GM10248 (cell line): Measurements from ENCODE around the gene SH2D3C.

Experiments used
- CTCF ChIA-PET: fragments of 300-600 bp; sonication (Branson Sonifier 250); formaldehyde crosslinking; extraction: SDS; loops from one replicate; lab custom pipeline; 2021; ENCODE audit warnings: antibody characterized with exemption; lab: Yijun Ruan, JAX
- POLR2A ChIA-PET: fragments of 350-650 bp; sonication (Branson Sonifier 250); formaldehyde crosslinking; extraction: SDS; loops from one replicate; lab custom pipeline; 2020; ENCODE audit warnings: antibody characterized with exemption; lab: Yijun Ruan, JAX
- DNase-seq: peaks from one replicate; pipeline ENCODE4 v3.0.0; 2012; ENCODE audit errors: extremely low spot score
- CTCF ChIP-seq: IDR thresholded peaks from 2 replicates; pipeline ENCODE4 v1.5.1; 2012; ENCODE audit warnings: mild to moderate bottlenecking, low read depth; ENCODE audit errors: extremely low read depth, missing control alignments, control extremely low read depth

The SH2D3C gene

DNA sequence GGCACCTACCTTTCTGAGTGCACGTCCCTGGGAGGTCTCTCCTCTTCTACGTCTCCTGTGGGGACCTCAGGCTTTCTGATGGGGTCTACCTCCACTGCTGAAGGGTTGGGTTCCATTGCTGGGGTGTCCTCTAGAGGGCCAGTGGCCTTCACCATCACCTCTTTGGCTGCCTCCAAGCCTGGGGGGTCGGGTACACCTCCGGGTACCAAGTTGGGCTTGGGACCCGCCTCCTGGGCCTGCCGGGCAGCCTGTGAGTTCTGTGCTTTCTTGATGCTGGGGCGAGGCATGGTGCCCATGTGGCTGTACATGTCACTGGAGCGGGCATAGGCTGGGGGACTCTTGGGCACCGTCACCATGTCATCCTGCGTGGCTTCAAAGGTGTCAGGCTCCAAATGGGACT, 4.5 kb downstream of the SH2D3C start:
- no peak for DNase-seq
- ChIA-PET CTCF (interaction anchor here (1.4 to 7.6 kb wide), 4 partner anchors 8 to 96 kb away, joined by 3 to 41 read pairs (median 6); partner anchors contain the start of genes CDK9 and TOR2A), POLR2A (no interaction called here)
- no peak for TF ChIP-seq CTCF

GRCh38 chr9:127773272-127773671, 5.2 kb downstream of the SH2D3C start:
- ChIA-PET POLR2A (no interaction called here), CTCF (interaction anchor here (1.2 to 7.6 kb wide), 5 partner anchors 9 to 148 kb away, joined by 3 to 41 read pairs (median 6); partner anchors contain the start of genes CDK9 and TOR2A)
- no peak for DNase-seq
- TF ChIP-seq CTCF = no peak

GRCh38 chr9:127772603-127773002, 5.9 kb downstream of the SH2D3C start:
- no peak for DNase-seq
- ChIA-PET POLR2A (no interaction called here), CTCF (interaction anchor here (1.2 to 7.6 kb wide), 6 partner anchors 9 to 149 kb away, joined by 3 to 41 read pairs (median 7); partner anchors contain the start of genes CDK9 and TOR2A)
- no peak for TF ChIP-seq CTCF

GRCh38 chr9:127771570-127772189, 6.8 kb downstream of the SH2D3C start:
- POLR2A ChIA-PET = interaction anchor here (0.6 to 1.2 kb wide), 5 partner anchors 14 to 321 kb away, joined by 3 to 7 read pairs (median 3); partner anchors contain the start of genes LRSAM1, RPL12, ST6GALNAC4 and TOR2A
- CTCF ChIA-PET = interaction anchor here (1.0 to 7.6 kb wide), 10 partner anchors 8 to 149 kb away, joined by 3 to 41 read pairs (median 8); partner anchors contain the start of genes CDK9 and TOR2A
- no peak for TF ChIP-seq CTCF
- DNase-seq = no peak

DNA sequence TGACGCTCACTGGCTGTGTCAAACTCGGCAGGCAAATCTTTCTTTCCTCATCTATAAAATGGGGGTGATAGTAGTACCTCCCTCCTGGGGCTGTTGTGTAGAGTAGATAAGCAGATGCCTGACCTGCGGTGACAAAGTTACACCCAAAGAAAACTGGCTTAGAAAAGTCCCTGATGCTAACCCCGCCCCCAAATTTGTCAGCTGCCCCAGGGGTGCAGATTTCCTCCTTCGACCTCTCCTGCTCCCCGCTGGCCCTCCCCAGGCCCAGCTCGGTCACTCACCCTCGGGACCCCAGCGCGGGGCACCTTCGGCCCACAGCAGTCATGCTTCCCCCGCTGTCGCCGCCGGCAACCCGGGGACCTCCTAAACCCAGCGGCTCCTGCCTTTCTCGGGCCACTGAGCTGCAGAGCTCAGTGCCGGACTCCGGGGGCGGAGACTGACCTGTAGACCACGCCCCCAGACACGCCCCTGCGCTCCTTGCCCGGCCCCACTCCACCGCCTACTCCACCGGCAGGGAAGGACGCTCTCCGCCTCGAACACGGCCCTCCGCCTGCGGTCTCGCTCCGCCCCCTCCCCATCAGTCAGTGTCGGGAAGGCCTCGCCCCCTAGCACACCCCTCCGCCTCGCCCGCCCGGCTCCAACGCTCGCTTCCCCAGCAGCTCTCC, 7.4 kb downstream of the SH2D3C start:
- TF ChIP-seq CTCF = no peak
- CTCF ChIA-PET = interaction anchor here (1.0 to 7.6 kb wide), 8 partner anchors 10 to 150 kb away, joined by 3 to 41 read pairs (median 8); partner anchors contain the start of genes CDK9 and TOR2A

DNA sequence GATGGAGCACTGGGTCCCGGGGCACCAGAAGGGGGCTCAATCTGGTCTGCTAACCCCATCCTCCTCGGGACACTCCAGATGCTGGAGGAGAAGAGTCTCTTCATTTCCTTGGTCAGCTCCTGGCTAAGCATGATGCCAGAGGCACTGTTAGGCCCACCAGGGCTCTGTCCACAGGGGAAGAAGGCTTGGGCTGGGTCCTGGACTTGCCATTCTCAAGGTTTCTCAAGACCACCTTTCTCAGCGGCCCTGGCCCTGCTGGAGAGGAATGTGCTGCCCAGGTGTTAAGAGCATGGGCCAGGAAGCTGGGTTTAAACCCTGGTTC, 7.9 kb downstream of the SH2D3C start:
- TF ChIP-seq CTCF = no peak
- ChIA-PET CTCF (interaction anchor here (0.7 to 7.6 kb wide), 12 partner anchors 9 to 151 kb away, joined by 3 to 41 read pairs (median 6); partner anchors contain the start of genes CDK9 and TOR2A), POLR2A (interaction anchor here (0.8 to 1.2 kb wide), 4 partner anchors 15 to 319 kb away, joined by 3 to 7 read pairs (median 4); partner anchors contain the start of genes LRSAM1, RPL12, ST6GALNAC4 and TOR2A)
- DNase-seq = no peak

More for the DNA sequence above, 7.4 kb downstream of the SH2D3C start:
- POLR2A ChIA-PET = interaction anchor here (0.6 to 1.2 kb wide), 5 partner anchors 14 to 320 kb away, joined by 3 to 7 read pairs (median 3); partner anchors contain the start of genes LRSAM1, RPL12, ST6GALNAC4 and TOR2A
- DNase-seq = peak; percentile 97
